Natural killer cell (primary cell): ENCODE data around the gene ZNF580. TPM values are rescaled to one million over a fixed set of nuclear protein-coding genes. Genes with fewer than 3 reads are reported as not detected.

ENCODE experiments used
- ATAC-seq, 3 donors: fragments of 150-1000 bp in 2 of 3; fragments of 200-7000 bp in 1 of 3; cut with Tn5 transposase; 1 replicate in 1 of 3; 2 replicates in 2 of 3; pipeline ENCODE4 v1.10.0; 2021; ENCODE audit warnings: mild to moderate bottlenecking in 2 of 3, moderate library complexity in 2 of 3
- DNase-seq, 2 donors: peaks; one replicate each; pipeline versions ENCODE4 v3.0.0 to v3.0.0-alpha.2; 2013 to 2021; ENCODE audit warnings: mixed read lengths in 1 of 2
- H3K27ac ChIP-seq: one replicate; pipeline ENCODE4 v1.5.1; 2013; ENCODE audit warnings: mild to moderate bottlenecking, low read length
- H3K27me3 ChIP-seq: one replicate; pipeline ENCODE4 v1.6.1; 2013; ENCODE audit warnings: low read length; ENCODE audit not compliant: control insufficient read depth, insufficient read depth
- H3K36me3 ChIP-seq: one replicate; pipeline ENCODE4 v1.6.1; 2013; ENCODE audit warnings: low read length; ENCODE audit not compliant: control insufficient read depth, insufficient read depth
- H3K4me1 ChIP-seq: one replicate; pipeline ENCODE4 v1.6.1; 2013; ENCODE audit warnings: low read length; ENCODE audit not compliant: control insufficient read depth, insufficient read depth
- H3K4me3 ChIP-seq: one replicate; pipeline ENCODE4 v1.5.1; 2013; ENCODE audit warnings: low read length
- H3K9me3 ChIP-seq: one replicate; pipeline ENCODE4 v1.6.1; 2013; ENCODE audit warnings: low read length; ENCODE audit not compliant: control insufficient read depth, insufficient read depth
- H3K27ac Mint-ChIP-seq, 2 donors: one replicate each; pipeline ENCODE4 v1.8.0; 2022; ENCODE audit warnings: mild to moderate bottlenecking in 2 of 2, mixed read lengths in 2 of 2, moderate library complexity in 1 of 2
- H3K27me3 Mint-ChIP-seq, 2 donors: one replicate each; pipeline ENCODE4 v1.8.0; 2022; ENCODE audit warnings: low read depth in 2 of 2, mixed read lengths in 2 of 2
- H3K36me3 Mint-ChIP-seq: one replicate; pipeline ENCODE4 v1.8.0; 2022; ENCODE audit warnings: mixed read lengths
- H3K4me1 Mint-ChIP-seq, 2 donors: one replicate each; pipeline ENCODE4 v1.8.0; 2022; ENCODE audit warnings: mixed read lengths in 2 of 2
- H3K4me3 Mint-ChIP-seq: one replicate; pipeline ENCODE4 v1.8.0; 2022; ENCODE audit warnings: mild to moderate bottlenecking, moderate library complexity, mixed read lengths
- H3K9me3 Mint-ChIP-seq, 2 donors: one replicate each; pipeline ENCODE4 v1.8.0; 2022; ENCODE audit warnings: mixed read lengths in 2 of 2
- WGBS: methylation state at CpG from one replicate; pipeline ENCODE4 v1.1.7; 2013; ENCODE audit warnings: missing lambda C conversion rate; ENCODE audit not compliant: insufficient coverage; 5-methylcytosine and 5-hydroxymethylcytosine counted together
- intact Hi-C: fragments of 100-400 bp; cut with micrococcal nuclease; formaldehyde crosslinking; loops from one replicate; pipeline ENCODE4 v1.14.2; 2022
- total RNA-seq, 4 donors: library from RNA; stranded (reverse); fragments of 120-200 nt in 1 of 4; gene quantifications; one replicate each; pipeline versions ENCODE4 v1.2.3 to v1.2.4, GENCODE V29; 2013 to 2022
- TF ChIP-seq, protein P1 (sequence below): fragments of 200-600 bp; IDR thresholded peaks from one replicate; pipeline ENCODE4 v1.8.0; 2022; ENCODE audit warnings: antibody characterized with exemption

ZNF580 gene
- total RNA-seq, 3 donors from 2014 or later (not counting 1 experiment from before 2014, with no cell fraction given) = 38.0 to 46.0 (median 40.0) TPM

DNA sequence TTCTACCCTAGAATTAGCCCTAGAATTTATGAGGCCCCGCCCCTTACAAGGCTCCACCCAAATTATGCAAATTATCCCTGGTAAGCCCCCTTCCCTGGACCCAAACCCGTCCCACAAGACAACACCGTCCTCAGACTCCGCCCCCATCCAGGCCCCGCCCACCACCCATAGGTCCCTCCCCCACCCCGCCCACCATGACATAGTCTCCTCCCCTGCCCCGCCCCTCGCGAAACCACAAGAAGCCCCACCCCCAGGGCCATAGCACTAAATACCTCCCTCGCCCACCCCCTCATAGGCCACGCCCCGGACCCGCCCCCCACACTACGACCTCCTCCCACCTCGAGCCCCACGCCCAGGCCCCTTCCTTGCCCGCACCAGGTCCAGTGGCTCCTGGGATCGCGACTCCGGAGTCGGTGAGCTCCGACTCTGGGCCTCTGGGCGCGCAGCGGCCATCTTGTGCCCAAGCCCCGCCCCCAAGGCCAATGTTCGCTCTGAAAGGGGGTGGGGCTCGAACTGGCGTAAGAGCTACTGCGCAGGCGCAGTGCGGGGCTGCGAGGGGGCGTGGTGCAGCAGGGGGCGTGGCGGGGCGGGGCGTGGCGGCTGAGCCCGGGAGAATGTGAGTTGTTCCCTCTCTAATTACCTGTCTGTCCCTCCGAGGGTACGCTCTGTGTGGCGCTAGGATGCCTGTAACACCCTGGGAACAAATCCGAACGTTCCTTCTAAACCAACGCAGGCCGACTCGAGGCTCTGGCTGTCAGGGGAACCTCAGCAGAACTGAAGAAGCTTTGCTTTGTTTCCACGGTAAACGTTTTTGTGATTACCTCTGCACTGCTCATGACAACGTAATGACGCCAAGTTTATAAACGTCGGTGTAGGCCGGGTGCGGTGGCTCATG, 16.4 kb upstream of the ZNF580 start, which contains the start of gene ZNF784:
ZNF784 (minus strand) TSS at position 458 of the 895 bp plus-strand sequence; CDS start at position 453, 5 bp downstream.
- Mint-ChIP-seq H3K36me3 (no peaks in the 10 kb centered on the region), H3K9me3 (no peaks in the 10 kb centered on the region), H3K4me1 (peaks cover 14 to 27% of the 10 kb centered on the region in 2 donors), H3K27ac (peak within 1 kb of the TSS; percentile 88 to 98), H3K27me3 (no peaks in the 10 kb centered on the region), H3K4me3 (peak within 1 kb of the TSS; percentile 87)
- peak within 1 kb of the TSS; percentile 64 for H3K4me3 ChIP-seq
- TF ChIP-seq, protein P1, sequence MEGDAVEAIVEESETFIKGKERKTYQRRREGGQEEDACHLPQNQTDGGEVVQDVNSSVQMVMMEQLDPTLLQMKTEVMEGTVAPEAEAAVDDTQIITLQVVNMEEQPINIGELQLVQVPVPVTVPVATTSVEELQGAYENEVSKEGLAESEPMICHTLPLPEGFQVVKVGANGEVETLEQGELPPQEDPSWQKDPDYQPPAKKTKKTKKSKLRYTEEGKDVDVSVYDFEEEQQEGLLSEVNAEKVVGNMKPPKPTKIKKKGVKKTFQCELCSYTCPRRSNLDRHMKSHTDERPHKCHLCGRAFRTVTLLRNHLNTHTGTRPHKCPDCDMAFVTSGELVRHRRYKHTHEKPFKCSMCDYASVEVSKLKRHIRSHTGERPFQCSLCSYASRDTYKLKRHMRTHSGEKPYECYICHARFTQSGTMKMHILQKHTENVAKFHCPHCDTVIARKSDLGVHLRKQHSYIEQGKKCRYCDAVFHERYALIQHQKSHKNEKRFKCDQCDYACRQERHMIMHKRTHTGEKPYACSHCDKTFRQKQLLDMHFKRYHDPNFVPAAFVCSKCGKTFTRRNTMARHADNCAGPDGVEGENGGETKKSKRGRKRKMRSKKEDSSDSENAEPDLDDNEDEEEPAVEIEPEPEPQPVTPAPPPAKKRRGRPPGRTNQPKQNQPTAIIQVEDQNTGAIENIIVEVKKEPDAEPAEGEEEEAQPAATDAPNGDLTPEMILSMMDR = no peak
- no peaks in the 10 kb centered on the region for H3K27me3 ChIP-seq
- peaks cover 19% of the 10 kb centered on the region for H3K4me1 ChIP-seq
- ATAC-seq (peak; percentile 87 to 95 (median 89)), DNase-seq (peak; percentile 95 to 98)
- WGBS = under 1% methylated on average over 52 of the region's 56 CpGs
- intact Hi-C loops = loop anchor here (1.0 kb wide), 1 partner anchor 25 kb away; the partner anchor contains the start of gene FIZ1
- peak within 1 kb of the TSS; percentile 97 for H3K27ac ChIP-seq
- H3K36me3 ChIP-seq = no peaks in the 10 kb centered on the region
- H3K9me3 ChIP-seq = no peaks in the 10 kb centered on the region

DNA sequence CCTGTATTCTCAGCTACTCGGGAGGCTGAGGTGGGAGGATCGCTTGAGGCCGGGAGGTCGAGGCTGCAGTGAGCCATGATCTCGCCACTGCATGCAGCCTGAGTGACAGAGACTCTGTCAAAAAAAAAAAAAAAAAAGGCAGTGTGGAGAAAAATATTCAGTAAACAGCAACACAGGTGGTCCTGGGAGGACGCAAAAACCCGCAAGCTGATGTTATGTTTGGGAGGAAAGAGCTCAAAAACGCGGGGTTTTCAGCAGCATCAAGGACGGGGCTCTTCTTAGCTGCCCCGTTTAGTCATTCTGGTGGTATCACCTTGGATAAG, 15.8 kb upstream of the ZNF580 start:
- Histone ChIP-seq H3K9me3 (no peaks in the 10 kb centered on the region), H3K27ac (peak overlapping the region; percentile 97), H3K4me1 (peaks cover 19% of the 10 kb centered on the region), H3K27me3 (no peaks in the 10 kb centered on the region), H3K4me3 (peak overlapping the region; percentile 64), H3K36me3 (no peaks in the 10 kb centered on the region)
- WGBS = 56% methylated on average over 11 of the region's 11 CpGs
- Mint-ChIP-seq H3K36me3 (no peaks in the 10 kb centered on the region), H3K4me3 (peak overlapping the region; percentile 87), H3K27me3 (no peaks in the 10 kb centered on the region), H3K4me1 (peaks cover 14 to 27% of the 10 kb centered on the region in 2 donors), H3K9me3 (no peaks in the 10 kb centered on the region), H3K27ac (peak overlapping the region; percentile 88 to 98)
- TF ChIP-seq, protein P1 = no peak
- intact Hi-C loops = no loop called here
- ATAC-seq = no peak
- no peak for DNase-seq

DNA sequence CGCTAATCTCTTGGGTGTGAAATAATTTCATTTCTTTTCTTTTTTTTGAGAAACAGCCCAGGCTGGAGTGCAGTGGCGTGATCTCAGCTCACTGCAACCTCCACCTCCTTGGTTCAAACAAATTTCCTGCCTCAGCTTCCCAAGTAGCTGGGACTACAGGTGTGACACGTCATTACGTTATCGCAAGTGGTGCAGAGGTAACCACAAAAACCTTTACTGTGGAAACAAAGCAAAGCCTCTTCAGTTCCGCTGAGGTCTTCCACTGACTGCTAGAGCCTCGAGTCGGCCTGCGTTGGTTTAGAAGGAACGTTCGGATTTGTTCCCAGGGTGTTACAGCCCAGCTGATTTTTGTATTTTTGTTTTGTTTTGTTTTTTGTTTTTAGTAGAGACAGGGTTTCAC, 14.5 kb upstream of the ZNF580 start:
- intact Hi-C loops = no loop called here
- Mint-ChIP-seq H3K27ac (no peak overlapping the region), H3K36me3 (no peaks in the 10 kb centered on the region), H3K4me3 (peak overlapping the region; percentile 6), H3K9me3 (no peaks in the 10 kb centered on the region), H3K27me3 (no peaks in the 10 kb centered on the region), H3K4me1 (peaks cover 14 to 18% of the 10 kb centered on the region in 2 donors)
- peaks cover 10% of the 10 kb centered on the region for H3K4me1 ChIP-seq
- no peaks in the 10 kb centered on the region for H3K9me3 ChIP-seq
- no peaks in the 10 kb centered on the region for H3K27me3 ChIP-seq
- no peak overlapping the region for H3K27ac ChIP-seq
- WGBS = 68% methylated on average over 10 of the region's 11 CpGs
- TF ChIP-seq, protein P1 = no peak
- ATAC-seq = no peak
- DNase-seq = peak in 1 of 2 donors; percentile 90
- H3K4me3 ChIP-seq = no peak overlapping the region
- no peaks in the 10 kb centered on the region for H3K36me3 ChIP-seq
